ES-I3 (cell line): Measurements from ENCODE around the gene PCNA.

Experiments
- H3K36me3 ChIP-seq: 2 replicates; pipeline ENCODE4 v1.6.1; 2013; ENCODE audit warnings: mild to moderate bottlenecking, low read length, control low read depth, moderate library complexity; ENCODE audit not compliant: insufficient read depth
- H3K4me1 ChIP-seq: 2 replicates; pipeline ENCODE4 v1.6.1; 2013; ENCODE audit warnings: mild to moderate bottlenecking, control low read depth, low read length; ENCODE audit not compliant: insufficient read depth
- H3K9ac ChIP-seq: 2 replicates; pipeline ENCODE4 v1.6.1; 2013; ENCODE audit warnings: low read depth, mild to moderate bottlenecking, low read length, moderate library complexity
- H3K9me3 ChIP-seq: 2 replicates; pipeline ENCODE4 v1.6.1; 2013; ENCODE audit warnings: mild to moderate bottlenecking, low read length, moderate library complexity; ENCODE audit not compliant: control insufficient read depth, insufficient read depth

Gene PCNA

GRCh38 chr20:5149892-5150225 lies 30.1 kb upstream of the PCNA start:
- Histone ChIP-seq H3K9me3 (no peaks in the 10 kb centered on the region), H3K9ac (no peak overlapping the region), H3K4me1 (peaks cover 10% of the 10 kb centered on the region; the same call in 1 of the 2 replicates), H3K36me3 (no peaks in the 10 kb centered on the region)

- Histone ChIP-seq H3K4me1 (peaks cover 10% of the 10 kb centered on the region; the same call in 1 of the 2 replicates), H3K9me3 (no peaks in the 10 kb centered on the region), H3K9ac (no peak overlapping the region), H3K36me3 (no peaks in the 10 kb centered on the region)
These were observed 28.8 kb upstream of the PCNA start for GRCh38 chr20:5148581-5148980.

GRCh38 chr20:5146871-5147592 lies 27.3 kb upstream of the PCNA start:
- Histone ChIP-seq H3K9me3 (no peaks in the 10 kb centered on the region), H3K36me3 (no peaks in the 10 kb centered on the region), H3K4me1 (peaks cover 10% of the 10 kb centered on the region; the same call in 1 of the 2 replicates), H3K9ac (no peak overlapping the region)

- Histone ChIP-seq H3K9ac (no peak overlapping the region), H3K9me3 (no peaks in the 10 kb centered on the region), H3K36me3 (no peaks in the 10 kb centered on the region), H3K4me1 (peaks cover 10% of the 10 kb centered on the region; the same call in 1 of the 2 replicates)
These were observed 26.4 kb upstream of the PCNA start for GRCh38 chr20:5146099-5146668.

- peaks cover 6% of the 10 kb centered on the region; the same call in 1 of the 2 replicates for H3K4me1 ChIP-seq
These were observed 25.8 kb upstream of the PCNA start for GRCh38 chr20:5145365-5146098.

DNA sequence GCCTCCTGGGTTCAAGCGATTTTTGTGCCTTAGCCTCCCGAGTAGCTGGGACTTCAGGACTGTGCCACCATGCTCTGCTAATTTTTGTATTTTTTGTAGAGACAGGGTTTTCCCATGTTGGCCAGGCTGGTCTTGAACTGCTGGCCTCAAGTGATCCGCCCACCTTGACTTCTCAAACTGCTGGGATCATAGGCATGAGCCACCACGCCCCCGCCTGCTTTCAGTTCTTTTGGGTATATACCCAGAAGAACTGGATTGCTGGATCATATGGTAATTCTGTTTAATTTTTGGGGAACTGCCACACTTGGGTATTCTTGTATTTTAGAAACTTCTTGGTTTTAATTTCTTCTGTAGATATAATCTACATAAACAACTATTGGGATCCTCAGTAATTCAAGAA lies 24.1 kb upstream of the PCNA start:
- Histone ChIP-seq H3K36me3 (no peaks in the 10 kb centered on the region), H3K9me3 (no peaks in the 10 kb centered on the region), H3K4me1 (no peaks in the 10 kb centered on the region), H3K9ac (no peak overlapping the region)

More at GRCh38 chr20:5145365-5146098, 25.8 kb upstream of the PCNA start:
- Histone ChIP-seq H3K9me3 (no peaks in the 10 kb centered on the region), H3K36me3 (no peaks in the 10 kb centered on the region), H3K9ac (no peak overlapping the region)

DNA sequence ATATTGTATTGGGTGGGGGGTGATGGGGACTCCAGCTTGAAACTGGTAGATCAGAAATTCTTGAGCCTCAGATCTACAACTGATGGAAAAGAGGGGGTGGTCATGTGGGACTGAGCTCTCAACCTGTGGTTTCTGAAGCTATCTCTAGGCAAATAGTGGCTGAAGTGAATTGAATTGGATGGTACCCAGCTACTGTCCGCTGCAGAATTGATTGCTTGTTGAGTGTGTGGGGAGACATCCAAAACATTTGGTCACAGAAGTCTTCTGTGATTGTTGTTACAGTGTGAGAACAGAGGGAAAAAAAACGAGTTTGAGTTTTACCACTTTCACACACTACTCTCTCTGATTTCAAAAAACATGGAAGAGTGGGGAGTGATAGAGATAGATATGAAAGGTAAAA lies 21.9 kb upstream of the PCNA start:
- no peaks in the 10 kb centered on the region for H3K36me3 ChIP-seq

GRCh38 chr20:5140195-5140594 lies 20.4 kb upstream of the PCNA start:
- Histone ChIP-seq H3K9me3 (no peaks in the 10 kb centered on the region), H3K9ac (no peak overlapping the region), H3K36me3 (peaks cover 2% of the 10 kb centered on the region; the same call in 1 of the 2 replicates), H3K4me1 (peaks cover 5% of the 10 kb centered on the region)

More for the DNA sequence above, 21.9 kb upstream of the PCNA start:
- H3K9me3 ChIP-seq, result no peaks in the 10 kb centered on the region
- no peak overlapping the region for H3K9ac ChIP-seq
- no peaks in the 10 kb centered on the region for H3K4me1 ChIP-seq

- no peak overlapping the region for H3K9ac ChIP-seq
- peaks cover 5% of the 10 kb centered on the region for H3K4me1 ChIP-seq
- peaks cover 2% of the 10 kb centered on the region; the same call in 1 of the 2 replicates for H3K36me3 ChIP-seq
- H3K9me3 ChIP-seq, result no peaks in the 10 kb centered on the region
These were observed 16.3 kb upstream of the PCNA start for GRCh38 chr20:5136096-5136495.

DNA sequence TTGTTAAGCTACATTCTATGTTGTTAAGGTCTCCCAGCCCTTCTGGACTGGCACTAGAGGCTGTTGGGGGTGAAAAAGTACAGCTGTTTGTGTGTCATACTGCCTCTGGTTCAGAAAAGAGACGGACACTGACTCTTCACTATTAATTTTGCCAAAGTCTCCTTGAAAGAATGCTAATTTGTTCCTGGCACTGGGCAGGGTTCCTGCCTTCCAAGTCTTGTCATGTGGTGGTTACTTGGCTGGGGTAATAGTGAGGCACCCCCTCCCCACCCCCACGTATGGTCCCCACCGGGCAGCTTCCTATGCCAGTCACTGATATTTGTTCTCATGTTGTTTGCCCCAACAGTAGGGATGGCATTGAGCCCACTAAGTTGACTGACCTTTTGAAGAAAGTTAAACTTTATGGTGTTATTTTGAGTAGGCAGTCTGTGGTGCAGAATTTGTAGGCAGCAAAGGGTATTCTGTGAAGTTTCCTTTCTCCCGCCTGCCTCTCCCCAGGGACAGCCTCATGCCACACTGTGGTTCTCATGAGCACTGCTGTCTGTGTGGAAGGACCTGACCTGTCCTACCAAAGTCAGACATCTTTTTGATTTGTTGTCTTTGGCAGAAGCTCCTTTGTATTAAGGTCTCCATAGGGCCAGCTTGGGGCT lies 15.7 kb upstream of the PCNA start:
- Histone ChIP-seq H3K9ac (no peak overlapping the region), H3K36me3 (peaks cover 2% of the 10 kb centered on the region; the same call in 1 of the 2 replicates), H3K4me1 (peaks cover 5% of the 10 kb centered on the region), H3K9me3 (no peaks in the 10 kb centered on the region)

GRCh38 chr20:5133998-5134397 lies 14.2 kb upstream of the PCNA start:
- Histone ChIP-seq H3K4me1 (peaks cover 5% of the 10 kb centered on the region), H3K9ac (no peak overlapping the region), H3K9me3 (no peaks in the 10 kb centered on the region), H3K36me3 (peaks cover 2% of the 10 kb centered on the region; the same call in 1 of the 2 replicates)

DNA sequence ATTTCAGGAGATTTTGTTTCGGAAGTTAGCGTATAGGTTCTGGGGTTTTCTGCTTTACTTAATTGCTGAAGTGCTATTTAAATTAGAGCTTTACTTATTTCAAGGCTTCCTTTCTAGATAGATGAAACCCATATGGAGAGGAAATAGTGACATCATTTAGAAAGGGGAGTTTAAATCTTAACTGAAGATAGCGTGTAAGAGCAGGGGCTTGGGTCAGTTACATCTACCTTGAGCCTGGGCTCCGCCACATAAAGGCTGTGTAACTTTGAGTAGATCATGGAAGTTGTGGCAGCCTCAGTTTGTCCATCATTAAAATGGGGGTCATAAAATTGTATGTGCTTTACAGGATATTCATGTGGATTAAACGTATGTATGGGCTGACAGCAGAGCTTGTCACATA lies 11.7 kb upstream of the PCNA start:
- no peak overlapping the region for H3K9ac ChIP-seq
- peaks cover 2% of the 10 kb centered on the region; the same call in 1 of the 2 replicates for H3K36me3 ChIP-seq
- H3K9me3 ChIP-seq, result no peaks in the 10 kb centered on the region
- H3K4me1 ChIP-seq, result peaks cover 9% of the 10 kb centered on the region

DNA sequence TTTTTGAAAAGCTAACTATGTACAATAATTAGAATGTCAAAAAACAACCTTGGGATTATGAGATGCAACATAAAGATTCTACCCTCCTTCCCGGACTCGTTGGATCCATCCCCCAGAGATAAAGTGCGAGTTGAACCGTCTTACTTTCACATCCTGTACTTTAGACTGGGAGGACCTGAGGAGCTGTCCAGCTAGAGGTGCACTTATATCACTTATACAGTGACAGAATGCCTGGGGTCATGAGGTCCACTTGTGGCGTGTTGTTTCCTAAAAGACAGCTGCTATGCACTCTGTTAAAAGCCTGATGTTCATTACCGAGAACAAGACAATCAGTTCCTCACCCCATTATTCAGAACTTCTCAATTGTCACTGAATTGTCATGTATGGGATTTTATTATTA lies 9.1 kb upstream of the PCNA start:
- Histone ChIP-seq H3K9ac (no peak overlapping the region), H3K9me3 (no peaks in the 10 kb centered on the region), H3K36me3 (no peaks in the 10 kb centered on the region), H3K4me1 (peaks cover 4% of the 10 kb centered on the region; the same call in 1 of the 2 replicates)

DNA sequence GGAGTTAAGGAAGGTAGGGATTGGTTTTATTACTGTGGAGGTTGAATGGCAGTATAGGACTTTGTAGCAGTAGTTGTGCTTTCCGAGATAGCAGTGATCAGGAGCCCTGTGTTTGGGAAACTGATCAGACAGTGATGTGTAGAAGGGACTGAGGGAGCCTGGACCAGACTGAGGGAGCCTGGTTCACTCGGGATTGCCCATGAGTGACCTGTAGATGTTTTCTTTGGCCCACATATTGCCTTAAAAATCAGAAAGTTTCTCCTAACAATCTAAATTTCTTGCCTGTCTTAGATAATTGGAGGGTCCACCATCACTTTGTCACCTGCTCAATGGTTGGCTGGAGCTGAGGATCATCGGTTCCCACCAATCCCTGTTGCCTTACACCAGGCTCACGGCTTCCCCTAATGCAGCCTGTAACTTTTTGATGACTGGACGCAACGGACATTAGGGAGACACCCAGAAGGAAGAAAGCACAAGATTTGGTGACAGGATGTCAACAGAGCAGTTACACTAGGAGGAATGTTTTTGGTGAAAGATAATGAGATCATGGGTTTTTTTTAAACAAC lies 8.2 kb upstream of the PCNA start:
- H3K4me1 ChIP-seq, result peaks cover 4% of the 10 kb centered on the region; the same call in 1 of the 2 replicates

More for the DNA sequence above, 8.2 kb upstream of the PCNA start:
- no peaks in the 10 kb centered on the region for H3K9me3 ChIP-seq
- H3K9ac ChIP-seq, result peak overlapping the region; percentile 91
- H3K36me3 ChIP-seq, result no peaks in the 10 kb centered on the region
